Ascending aorta (tissue), 2 donors: Measurements from ENCODE around the gene URB1. TPM values are rescaled to one million over a fixed set of nuclear protein-coding genes. Genes with fewer than 3 reads are reported as not detected.

ENCODE experiments used
- DNase-seq, 2 donors: peaks; one replicate each; pipeline ENCODE4 v3.0.0-alpha.2; 2019; ENCODE audit warnings: low spot score in 2 of 2
- H3K27ac ChIP-seq, 2 donors: fragments of 200-600 bp; sonication (generic); one replicate each; pipeline ENCODE4 v1.5.1; 2016 to 2017; ENCODE audit warnings: mild to moderate bottlenecking in 1 of 2
- H3K27me3 ChIP-seq: fragments of 200-600 bp; sonication (generic); one replicate; pipeline ENCODE4 v1.5.1; 2017
- H3K36me3 ChIP-seq, 2 donors: fragments of 200-600 bp; sonication (generic); one replicate each; pipeline ENCODE4 v1.5.1; 2016
- H3K4me1 ChIP-seq, 2 donors: fragments of 200-600 bp; sonication (generic); one replicate each; pipeline ENCODE4 v1.5.1; 2016 to 2017; ENCODE audit warnings: mild to moderate bottlenecking in 1 of 2
- H3K4me3 ChIP-seq, 2 donors: fragments of 200-600 bp; sonication (generic); one replicate each; pipeline ENCODE4 v1.5.1; 2016 to 2017; ENCODE audit warnings: mild to moderate bottlenecking in 1 of 2
- H3K9me3 ChIP-seq, 2 donors: fragments of 200-600 bp; sonication (generic); one replicate each; pipeline ENCODE4 v1.5.1; 2016
- CTCF ChIP-seq, 3 experiments: fragments of 200-600 bp in 2 of 3; fragments of 450-650 bp in 1 of 3; sonication (generic) in 2 of 3; IDR thresholded peaks; one replicate each; pipeline ENCODE4 v1.5.1; 2016 to 2019; ENCODE audit warnings: antibody characterized with exemption in 3 of 3, mild to moderate bottlenecking in 1 of 3, moderate library complexity in 1 of 3
- intact Hi-C: fragments of 100-400 bp; cut with DNase I; formaldehyde crosslinking; loops from one replicate; pipeline ENCODE4 v1.15.1; 2023
- total RNA-seq: library from RNA; depleted of rRNA; stranded (reverse); fragments of >200 nt; gene quantifications from one replicate; pipeline ENCODE4 v1.1.0, GENCODE V29; 2016

Gene URB1
- total RNA-seq, 1 donor from 2014 or later = 35.4 TPM

DNA sequence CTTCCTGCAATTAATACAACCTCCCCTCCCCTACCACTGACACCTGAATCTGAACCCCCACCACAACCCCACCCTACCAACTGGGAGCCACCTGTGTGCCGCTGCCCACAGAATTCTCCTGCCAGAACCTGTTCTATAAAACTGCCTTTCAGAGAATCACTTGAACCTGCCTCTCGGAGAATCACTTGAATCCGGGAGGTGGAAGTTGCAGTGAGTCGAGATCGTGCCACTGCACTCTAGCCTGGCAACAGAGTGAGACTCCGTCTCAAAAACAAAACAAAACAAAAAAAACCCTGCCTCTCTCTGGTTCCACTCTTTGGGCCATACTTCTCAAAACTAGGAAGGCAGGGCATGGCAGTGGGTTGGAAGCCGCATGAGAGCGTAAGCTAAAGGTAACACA lies 5.7 kb downstream of the URB1 start:
- no peaks in the 10 kb centered on the region for H3K9me3 ChIP-seq
- peaks cover 10 to 41% of the 10 kb centered on the region in 2 donors for H3K4me1 ChIP-seq
- no peak overlapping the region for H3K4me3 ChIP-seq
- peaks cover 15 to 34% of the 10 kb centered on the region in 2 donors for H3K36me3 ChIP-seq
- no peaks in the 10 kb centered on the region for H3K27me3 ChIP-seq
- DNase-seq = peak in 1 of 2 donors; percentile 58
- H3K27ac ChIP-seq = peak overlapping the region; percentile 80 to 82
- intact Hi-C loops = no loop called here
- no peak for TF ChIP-seq CTCF (IDR thresholded peaks at IDR 0.05)

- Histone ChIP-seq H3K27ac (peak overlapping the region; percentile 80 to 82), H3K9me3 (no peaks in the 10 kb centered on the region), H3K4me1 (peaks cover 12 to 42% of the 10 kb centered on the region in 2 donors), H3K4me3 (no peak overlapping the region), H3K27me3 (no peaks in the 10 kb centered on the region), H3K36me3 (peaks cover 15 to 34% of the 10 kb centered on the region in 2 donors)
- intact Hi-C loops = no loop called here
- DNase-seq = peak in 1 of 2 donors; percentile 89
- TF ChIP-seq CTCF (IDR thresholded peaks at IDR 0.05) = no peak
These were observed 6.5 kb downstream of the URB1 start for GRCh38 chr21:32386195-32386870.

DNA sequence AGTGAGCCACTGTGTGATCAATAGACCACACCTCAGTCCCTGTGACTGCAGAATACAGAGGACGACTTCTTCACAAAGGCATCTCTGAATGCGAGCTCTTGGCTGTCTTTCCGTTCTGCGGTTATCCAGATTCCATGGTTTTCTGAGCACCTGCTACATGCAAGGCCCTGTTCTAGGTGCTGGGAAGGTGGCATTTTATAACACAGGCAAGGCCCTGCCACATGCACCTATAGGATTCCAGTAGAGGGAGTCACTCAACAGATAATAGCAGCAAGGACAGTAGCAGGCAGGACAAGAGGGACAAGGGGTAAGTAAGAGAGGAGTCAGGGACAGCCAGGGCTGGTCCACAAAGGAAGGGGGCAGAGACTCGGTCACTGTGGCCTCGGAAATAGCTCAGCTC lies 9.0 kb downstream of the URB1 start:
- H3K36me3 ChIP-seq = peaks cover 25 to 43% of the 10 kb centered on the region in 2 donors
- H3K27ac ChIP-seq = peak overlapping the region; percentile 86 to 95
- no peak for TF ChIP-seq CTCF (IDR thresholded peaks at IDR 0.05)
- no peaks in the 10 kb centered on the region for H3K9me3 ChIP-seq
- H3K4me1 ChIP-seq = peaks cover 18 to 61% of the 10 kb centered on the region in 2 donors
- intact Hi-C loops = no loop called here
- H3K4me3 ChIP-seq = no peak overlapping the region
- no peaks in the 10 kb centered on the region for H3K27me3 ChIP-seq
- no peak for DNase-seq

DNA sequence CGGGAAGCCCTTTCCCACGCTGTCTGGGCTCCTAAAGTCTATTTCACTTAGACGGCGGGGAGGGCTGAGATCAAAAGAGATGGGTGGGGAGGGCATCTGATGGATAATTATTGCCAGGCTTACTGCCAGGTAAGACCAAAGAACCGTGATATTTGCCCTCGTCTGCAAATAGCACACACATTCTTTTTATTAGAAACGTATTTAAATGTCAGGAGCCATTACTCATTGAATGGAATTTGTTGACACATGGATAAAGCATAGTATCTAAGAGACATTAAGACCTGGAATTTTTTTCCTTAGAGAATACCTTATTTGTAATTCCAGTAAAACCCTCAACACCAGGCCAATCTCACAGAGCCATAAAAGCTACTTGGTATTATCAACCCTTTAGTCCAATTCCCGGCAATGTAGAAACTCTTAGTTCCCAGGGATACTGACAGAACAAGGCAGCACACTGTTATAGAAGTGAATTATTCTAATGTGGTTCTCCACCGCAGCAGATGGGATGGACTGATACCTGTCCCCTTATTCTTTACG lies 10.6 kb downstream of the URB1 start:
- no peaks in the 10 kb centered on the region for H3K9me3 ChIP-seq
- peaks cover 26 to 50% of the 10 kb centered on the region in 2 donors for H3K36me3 ChIP-seq
- no peak for TF ChIP-seq CTCF (IDR thresholded peaks at IDR 0.05)
- H3K27ac ChIP-seq = peak overlapping the region; percentile 86 to 95
- peak in 1 of 2 donors; percentile 67 for DNase-seq
- H3K27me3 ChIP-seq = no peaks in the 10 kb centered on the region
- peaks cover 25 to 66% of the 10 kb centered on the region in 2 donors for H3K4me1 ChIP-seq
- H3K4me3 ChIP-seq = peak overlapping the region in 1 of 2 donors; percentile 9
- intact Hi-C loops = no loop called here

- peak overlapping the region in 1 of 2 donors; percentile 9 for H3K4me3 ChIP-seq
- no peak for TF ChIP-seq CTCF (IDR thresholded peaks at IDR 0.05)
- H3K4me1 ChIP-seq = peaks cover 23 to 66% of the 10 kb centered on the region in 2 donors
- intact Hi-C loops = no loop called here
- H3K36me3 ChIP-seq = peaks cover 26 to 50% of the 10 kb centered on the region in 2 donors
- H3K27me3 ChIP-seq = no peaks in the 10 kb centered on the region
- H3K9me3 ChIP-seq = no peaks in the 10 kb centered on the region
- peak overlapping the region; percentile 86 to 95 for H3K27ac ChIP-seq
- DNase-seq = peak in 1 of 2 donors; percentile 78
These were observed 11.2 kb downstream of the URB1 start for GRCh38 chr21:32381571-32381970.
